ENCODE measurements around the gene BPGM.
"Not testable (repeated sequence)": the region's sequence is repeated elsewhere in the genome, so short reads cannot be mapped to it uniquely, and the experiment has no call there.

Gene BPGM

DNA sequence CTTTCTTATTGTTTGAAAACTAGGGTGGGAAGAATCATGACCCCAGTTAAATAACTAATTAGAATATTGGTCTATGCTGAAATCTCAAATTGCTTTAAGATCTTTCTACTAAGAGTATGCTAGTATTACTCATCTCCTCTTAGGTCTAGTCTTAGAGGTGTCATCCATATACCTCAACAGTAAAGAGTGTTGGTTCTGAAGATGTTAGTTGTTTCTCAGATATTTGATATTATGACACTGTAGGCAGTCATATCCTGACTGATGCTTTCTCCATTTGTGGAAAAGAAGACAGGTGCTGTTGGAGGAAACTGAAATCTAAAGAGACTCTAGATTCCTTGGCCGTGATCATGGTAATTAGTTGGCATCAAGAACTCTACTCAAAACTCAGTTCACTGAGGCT is 21.2 kb downstream of the BPGM start:
- DNase-seq: no peak

DNA sequence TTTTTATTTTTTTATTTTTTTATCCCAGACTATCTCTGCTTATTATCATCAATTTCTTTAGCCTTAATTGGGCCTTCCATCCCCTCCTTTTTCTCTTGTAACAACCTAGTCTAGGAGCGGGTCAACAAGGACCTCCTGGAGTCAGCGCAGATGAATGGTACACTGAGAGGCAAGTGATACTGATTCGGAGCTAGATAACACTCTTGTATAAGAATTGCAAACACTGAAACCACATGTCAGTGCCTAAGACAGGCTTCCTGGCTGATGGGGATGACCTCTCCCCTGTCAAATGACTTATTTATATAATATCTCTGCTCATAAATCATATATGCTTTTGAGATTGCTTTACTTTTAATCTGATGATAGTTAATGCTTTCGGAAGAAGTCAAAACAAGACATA is 22.7 kb downstream of the BPGM start:
- DNase-seq: no peak

DNA sequence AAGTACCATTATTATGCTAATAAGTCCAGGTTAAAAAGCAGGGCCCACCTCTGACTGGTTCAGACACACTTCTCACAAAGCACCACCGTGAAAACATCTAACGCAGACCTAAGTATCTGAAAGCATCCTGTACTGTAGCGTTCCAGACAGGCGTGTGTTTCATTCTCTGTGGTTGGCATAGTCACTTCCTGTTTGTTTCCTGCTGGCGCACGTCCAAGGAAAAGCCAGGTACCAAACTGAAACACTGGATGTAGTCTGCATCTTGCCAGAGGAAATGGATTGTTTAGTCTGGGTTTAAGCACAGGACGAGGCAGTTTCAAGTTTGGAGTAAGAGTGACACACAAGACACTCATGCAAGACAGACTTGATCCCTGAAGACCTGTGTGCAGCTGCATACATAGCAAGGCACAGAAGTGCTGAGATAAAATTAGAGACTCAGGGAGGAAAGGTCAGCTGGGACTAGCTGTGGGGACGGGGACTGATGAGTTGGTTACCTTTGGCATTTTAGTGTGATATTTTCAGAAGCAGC is 23.3 kb downstream of the BPGM start:
- DNase-seq: no peak

DNA sequence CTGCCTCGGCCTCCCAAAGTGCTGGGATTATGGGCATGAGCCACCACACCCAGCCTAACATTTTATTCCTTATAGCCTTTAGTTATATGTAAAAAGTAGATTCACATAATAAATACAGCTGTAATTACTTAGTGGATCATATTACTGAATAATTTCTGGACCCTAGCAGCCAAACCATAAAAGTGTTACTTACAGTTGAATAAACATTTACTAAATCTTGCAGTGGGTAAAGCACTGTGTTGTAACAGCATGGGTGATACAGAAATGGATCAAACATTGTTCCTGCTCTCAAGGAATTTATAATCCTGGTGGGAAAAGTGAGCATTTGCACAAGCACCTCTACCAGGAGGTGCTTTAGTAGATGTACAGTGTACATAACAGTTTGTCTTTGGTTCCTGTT is 25.0 kb downstream of the BPGM start:
- DNase-seq: no peak

DNA sequence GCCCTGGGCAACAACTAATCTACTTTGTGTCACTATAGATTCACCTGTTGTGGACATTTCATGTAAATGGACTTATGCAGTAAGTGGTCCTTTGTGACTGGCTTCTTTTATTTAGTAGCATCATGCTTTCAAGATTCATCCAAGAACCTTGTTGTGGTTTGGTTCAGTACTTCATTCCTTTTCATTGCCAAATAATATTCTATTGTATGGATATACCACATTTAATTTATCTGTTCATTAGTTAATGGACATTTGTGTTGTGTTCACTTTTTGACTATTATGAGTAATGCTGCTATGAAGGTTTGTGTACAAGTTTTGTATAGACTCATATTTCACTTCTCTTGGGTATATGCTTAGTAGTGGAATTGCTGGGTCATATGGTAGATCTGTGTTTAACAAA is 27.8 kb downstream of the BPGM start:
- DNase-seq: no peak

DNA sequence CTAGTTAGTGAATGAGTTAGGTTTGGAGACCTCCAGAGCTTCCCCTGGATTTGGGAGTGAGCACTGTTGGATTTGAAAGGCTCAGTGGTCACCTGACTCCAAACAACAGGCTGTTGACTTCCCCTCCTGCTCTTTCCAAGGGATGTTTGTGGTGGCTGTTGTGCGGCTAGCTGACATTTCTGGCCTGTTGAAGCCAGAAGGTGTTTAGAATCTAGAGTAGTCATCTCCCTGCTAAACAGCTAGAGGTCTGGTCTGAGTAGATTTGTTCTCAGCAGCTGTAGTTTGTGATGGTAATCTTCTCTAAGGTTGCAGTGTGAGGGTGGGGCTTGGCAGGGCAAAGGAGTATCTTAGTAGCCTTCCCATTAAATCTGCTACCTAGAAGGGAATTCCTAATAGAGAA is 30.1 kb downstream of the BPGM start:
- DNase-seq: no peak

DNA sequence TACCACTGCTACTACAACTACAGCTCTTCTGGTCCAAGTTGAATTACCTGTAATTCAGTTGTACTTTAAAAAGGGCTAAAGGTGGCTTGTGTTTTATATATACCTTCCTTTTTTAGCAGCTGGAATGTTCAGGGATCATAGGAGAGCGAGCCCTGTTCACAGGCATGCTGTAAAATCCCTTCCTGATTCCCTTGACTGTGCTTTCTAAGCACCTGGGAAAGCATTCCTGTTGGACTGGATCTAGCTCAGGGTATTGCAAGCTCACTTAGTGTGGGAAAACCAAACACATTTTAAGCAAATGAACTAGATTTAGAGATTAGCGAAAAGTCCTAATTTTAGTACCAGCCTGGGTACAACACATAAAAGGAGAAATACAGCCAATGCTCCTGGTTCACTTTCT is 31.5 kb downstream of the BPGM start:
- DNase-seq: no peak

DNA sequence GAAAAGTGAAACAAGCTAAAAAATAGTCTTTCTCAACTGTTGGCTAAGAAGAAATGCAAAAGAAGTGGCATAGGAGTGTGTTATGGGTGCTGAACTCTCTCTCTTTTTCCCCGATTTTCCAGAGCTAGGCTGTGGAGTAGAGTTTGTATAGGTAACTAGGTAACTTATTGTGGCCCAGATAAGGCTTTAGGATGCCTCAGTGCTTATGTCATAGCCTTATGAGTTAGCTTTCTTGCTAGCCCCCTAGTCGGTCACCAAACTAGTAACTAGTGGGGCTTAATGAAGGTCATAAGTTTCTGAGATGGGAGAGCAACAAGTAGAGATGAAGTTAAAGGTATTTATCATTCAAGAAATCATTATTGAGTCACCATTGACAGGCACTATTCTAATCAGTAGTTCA is 32.4 kb downstream of the BPGM start:
- no peak for DNase-seq

DNA sequence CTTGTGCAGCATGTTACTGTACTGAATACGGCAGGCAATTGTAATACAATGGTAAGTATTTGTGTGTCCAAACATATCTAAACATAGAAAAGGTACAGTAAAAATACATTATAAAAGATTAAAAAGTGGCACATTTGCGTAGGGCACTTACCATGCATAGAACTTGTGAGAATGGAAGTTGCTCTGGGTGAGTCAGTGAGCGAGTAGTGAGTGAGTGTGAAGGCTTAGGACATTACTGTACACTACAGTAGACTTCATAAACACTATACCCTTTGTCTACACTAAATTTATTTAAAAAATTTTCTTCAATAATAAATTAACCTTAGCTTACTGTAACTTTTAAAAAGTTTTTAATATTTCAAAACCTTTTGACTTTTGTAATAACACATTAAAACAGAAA is 37.5 kb downstream of the BPGM start:
- no peak for DNase-seq

DNA sequence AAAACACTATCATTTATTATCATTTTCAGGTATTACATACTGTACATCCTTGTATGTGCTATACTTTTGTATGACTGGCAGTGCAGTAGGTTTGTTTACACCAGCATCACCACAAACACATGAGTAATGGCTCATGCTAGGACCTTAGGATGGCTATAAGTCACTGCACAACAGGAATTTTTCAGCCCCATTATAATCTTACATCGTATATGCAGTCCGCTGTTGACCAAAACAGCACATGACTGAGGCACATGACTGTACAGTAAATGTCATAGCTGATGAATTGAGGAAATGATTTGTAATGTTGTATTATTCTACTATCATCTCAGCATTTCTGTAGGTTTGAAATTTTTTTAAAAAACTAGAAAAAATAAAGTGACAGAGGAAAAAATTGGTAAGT is 38.6 kb downstream of the BPGM start:
- no peak for DNase-seq

DNA sequence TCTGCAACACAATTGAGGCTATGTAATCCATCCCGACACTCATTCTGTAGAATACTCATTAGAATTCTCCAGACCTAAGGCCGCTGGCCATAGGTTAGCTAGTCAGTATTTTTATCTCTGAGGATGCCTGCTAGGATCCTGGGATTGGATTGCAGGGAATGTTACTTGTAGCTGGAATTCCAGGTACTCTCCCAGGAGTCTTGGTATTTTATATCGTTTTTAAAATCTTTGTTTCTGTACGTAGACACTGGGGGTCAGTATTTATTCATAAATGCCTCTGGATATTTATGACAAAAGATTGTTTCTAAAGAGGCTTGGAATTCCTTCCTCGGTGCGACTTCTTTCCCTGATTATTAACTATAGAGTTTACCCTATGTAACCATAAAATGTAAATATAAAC is 40.1 kb downstream of the BPGM start:
- DNase-seq: no peak

DNA sequence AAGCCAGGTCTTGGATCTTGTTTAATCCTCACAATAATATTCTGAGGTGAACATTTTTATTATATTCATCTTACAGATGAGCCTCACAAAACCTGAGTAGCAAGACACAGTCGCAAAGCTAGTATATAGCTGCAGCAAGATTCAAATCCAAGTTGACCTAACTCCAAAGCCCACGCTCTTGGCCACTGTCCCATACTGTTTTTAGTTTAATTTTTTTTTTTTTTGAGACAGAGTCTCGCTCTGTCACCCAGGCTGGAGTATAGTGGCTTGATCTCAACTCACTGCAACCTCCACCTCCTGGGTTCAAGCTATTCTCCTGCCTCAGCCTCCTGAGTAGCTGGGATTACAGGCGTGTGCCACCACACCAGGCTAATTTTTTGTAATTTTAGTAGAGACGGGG is 42.9 kb downstream of the BPGM start:
- not testable (repeated sequence) for DNase-seq

DNA sequence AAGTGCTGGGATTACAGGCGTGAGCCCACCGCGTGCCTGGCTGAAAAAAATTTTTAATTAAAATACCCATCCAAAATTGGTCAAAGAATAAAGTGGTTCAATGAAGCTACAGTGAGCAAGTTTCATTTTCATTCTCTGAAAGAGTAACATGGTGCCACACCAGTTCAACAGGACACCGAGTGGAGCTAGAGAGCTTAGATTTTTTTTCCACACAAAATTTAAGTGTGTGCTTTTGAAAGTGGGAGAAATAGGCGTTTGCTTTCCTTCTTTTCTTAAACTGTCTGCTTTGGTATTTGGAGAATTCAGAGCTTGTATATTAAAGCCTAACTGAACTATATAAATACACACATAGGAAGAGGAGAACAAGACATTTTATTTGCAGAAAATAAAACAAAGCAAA is 43.4 kb downstream of the BPGM start:
- DNase-seq: no peak

DNA sequence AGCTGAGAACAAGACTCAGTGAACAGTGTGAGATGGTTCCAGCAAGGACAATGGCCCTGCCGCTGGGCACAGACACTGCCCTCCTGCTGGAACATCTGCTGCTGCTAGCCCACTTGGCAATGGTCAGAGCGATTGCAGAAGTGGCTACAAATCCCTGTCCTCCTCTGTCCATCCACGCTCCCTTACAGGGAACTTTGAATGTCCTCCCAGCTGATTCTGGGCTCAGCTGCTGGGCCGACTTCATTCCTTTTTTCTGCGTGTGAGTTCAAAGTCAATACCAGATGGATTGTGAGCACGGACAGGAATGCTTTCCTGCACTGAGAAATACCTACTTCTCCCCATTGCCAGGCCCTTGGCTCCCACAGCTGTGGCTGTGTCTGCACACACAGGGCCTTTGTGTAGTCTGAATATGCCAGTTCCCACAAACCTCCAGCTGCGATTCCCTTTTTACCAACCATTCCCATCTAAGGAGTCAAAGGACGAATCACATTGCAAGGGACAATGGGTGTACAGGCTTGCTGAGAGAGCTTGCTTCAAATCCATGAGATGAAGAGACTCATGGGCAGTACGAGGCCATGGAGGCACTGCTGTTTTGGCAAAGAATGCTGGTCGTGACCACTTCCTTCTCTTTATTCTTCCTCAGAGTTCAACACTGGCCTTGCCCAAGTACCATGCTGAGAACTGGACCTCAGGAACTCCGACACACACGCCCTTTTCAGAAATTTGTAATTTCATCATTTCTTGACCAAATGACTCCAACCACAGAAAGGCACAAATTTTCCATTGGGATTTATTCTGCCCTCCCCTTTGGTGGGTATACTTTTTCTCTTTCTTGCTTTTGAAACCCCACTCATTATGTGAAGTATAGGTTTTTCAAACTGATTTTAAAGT is 44.2 kb downstream of the BPGM start:
- DNase-seq: no peak

DNA sequence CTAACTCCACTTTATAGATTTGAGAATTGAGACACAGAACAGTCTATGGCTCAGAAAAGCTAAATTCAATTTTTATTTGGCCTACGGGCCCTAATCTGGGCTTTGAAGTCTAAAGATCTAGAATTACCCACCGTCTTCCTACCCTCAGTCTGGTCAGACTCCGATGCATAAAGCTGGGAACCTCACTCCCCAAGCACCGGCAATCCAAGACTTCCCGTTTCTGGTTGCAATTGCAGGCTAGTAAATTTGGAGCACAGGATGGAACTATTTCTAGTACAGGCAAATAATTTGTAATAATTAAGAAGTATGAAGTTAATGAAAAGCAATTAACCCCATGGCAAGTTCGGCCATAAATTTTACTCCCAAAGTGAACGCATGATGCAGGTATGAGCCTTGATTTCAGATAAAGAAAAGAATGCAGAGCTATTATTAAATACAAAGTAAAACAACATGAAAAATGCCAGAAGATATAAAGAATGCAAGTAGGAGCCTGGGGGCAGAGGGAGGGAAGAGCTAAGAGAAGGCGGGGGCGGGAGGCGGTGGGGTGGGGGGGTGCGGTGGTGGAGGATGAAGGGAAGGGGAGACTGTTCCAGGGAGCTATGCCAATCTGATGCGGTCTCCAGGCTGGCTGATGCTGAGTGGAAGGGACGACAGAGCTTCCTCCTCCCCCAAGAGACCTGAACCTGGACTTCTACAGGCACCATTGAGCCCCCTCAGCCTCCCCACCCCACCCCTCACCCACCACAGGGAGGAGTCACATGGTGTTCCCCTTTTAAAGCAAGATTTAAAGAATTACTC is 45.1 kb downstream of the BPGM start:
- no peak for DNase-seq

DNA sequence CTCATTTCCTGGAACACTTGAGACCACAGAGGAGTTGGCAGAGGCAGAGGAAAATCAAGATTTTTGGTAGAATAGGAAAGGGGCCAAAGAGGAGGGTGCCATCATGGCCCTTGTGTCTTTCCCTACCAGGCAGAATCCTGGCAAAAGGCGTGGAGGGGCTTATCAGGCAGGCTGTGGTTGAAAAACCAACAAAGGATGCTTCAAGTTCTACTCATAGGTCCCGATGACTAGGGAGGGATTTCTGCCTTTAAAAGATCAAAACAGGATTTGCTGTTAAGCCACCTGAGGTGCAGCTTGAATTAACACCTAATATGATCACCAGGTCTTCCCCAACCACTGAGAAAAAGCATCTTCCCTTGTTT is 45.7 kb downstream of the BPGM start:
- no peak for DNase-seq

DNA sequence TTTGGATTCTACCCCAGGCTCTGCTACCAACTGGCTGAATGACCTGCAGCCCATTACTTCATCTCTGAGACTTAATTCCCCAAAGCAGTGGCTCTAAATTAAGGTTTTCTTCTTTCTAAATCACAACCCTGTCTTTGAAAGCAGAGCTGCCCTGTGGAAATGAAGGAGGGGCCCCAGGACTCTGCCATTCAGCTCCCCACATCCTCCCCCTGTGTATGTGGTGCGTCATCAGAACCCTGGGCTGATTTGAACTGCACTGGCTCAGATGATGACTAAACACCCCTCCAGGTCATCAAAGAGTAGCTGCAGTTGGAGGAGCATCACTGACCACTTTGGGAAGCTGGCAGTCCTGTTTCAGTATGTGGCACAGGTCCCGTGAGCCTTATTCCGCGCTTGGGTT is 46.6 kb downstream of the BPGM start:
- no peak for DNase-seq

DNA sequence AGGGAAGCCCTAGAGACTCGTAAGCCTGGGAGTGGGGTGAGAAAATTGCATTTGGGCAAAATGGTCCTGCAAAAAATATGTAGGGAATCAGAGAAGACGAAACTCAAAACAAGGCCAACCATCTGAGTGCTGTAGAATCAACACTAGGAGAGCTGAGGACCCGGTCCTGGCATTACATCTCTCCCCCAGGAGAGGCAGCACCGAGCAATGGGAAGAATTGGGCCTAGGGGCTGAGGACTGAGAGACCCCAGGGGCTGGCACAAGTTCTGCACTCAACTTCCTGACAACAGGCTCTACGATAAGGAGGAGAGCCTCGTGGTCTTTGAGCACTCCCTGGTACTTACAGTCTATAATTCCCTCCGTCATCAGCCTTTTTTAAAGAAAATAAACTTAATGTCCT is 47.6 kb downstream of the BPGM start:
- no peak for DNase-seq

DNA sequence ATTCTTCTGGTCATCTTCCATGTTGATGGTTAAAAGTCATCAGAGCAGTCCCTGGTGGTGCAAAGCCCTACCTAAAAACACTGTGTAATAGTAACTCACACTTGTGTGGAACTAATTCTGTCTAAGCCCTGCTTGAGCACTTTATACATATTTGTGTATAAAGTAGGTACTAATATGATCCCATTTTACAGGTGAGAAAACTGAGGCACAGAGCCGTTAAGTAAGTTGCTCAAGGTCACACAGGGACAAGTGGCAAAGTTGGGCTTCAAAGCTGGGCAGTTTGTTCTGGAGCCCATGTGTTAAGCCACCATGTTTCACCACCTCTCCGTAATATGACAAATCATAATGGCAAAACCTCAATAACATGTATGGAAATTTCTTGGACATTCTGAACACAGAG is 48.1 kb downstream of the BPGM start:
- DNase-seq: no peak

DNA sequence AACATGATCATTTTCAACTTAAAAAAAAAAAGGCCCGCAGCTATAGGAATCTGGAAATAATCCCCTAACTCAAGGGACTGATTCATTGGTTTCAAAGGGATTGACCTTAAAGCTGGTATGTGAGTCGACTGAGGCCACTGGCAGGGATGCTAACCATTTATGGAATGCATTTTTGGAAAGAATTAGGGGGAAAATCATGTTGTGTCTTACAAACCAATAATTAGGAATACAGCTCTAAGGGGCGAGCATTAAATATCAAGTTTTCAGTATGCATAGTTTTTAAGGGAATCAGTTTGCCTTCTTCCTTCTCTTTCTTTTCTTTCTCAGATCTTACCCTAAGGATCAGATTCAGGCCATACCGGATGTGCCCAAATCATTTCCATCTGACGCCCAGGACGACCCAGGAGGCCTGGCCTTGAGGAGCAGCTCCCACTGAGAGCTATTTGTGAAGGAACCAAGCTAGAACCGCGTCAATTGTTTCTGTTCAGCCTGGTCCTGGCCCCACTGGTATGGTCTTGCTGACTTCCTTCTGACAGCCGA is 48.7 kb downstream of the BPGM start:
- no peak for DNase-seq

DNA sequence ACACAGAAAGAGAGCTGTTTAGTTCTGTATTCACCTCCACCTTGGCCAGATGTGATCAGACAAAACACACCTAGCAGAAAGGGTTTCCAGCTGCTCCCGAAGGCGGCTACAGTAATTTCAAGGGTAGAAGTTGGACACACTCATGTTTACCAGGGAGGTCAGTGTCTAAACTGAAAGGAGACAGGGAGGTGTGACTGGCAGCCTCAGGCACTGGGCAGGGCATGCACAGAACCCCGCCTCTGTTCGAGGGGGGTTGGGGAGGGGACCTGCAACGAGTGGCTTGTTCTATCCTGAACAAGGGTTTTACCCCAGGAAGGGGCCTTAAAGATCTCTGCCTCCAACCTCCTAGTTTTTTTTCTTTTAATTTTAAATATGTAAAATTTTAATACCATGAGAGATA is 49.6 kb downstream of the BPGM start:
- no peak for DNase-seq

DNA sequence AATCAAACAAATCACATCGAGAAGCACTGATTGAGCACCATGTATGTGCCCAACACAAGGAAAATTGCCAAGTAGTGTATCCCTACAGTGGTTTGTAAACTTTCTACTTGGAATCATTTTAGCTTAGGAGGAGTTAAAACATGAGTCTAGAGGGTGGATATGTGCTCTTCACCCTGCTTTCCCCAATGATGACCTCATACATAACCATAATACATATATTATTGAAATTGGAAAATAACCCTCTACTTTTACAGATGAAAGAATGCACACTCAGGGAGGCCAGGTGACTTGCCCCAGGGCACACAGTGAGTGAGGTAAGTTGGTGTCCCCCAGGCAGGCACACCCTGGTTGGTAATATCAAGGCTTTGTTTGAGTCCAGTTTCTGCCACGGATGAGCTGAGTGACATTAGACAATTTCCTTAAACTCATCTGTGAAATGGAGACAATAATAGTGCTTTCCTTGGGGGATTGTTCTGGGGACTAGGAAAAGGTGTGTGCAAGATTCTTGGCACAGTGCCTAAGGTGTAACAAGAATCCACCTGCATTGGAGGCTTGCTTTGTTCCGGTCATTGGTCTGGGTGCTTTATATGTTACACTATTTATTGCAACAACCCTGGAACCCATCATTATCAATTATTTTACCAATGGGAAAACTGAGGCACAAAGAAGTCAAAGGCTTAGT is 50.7 kb downstream of the BPGM start:
- DNase-seq: no peak

DNA sequence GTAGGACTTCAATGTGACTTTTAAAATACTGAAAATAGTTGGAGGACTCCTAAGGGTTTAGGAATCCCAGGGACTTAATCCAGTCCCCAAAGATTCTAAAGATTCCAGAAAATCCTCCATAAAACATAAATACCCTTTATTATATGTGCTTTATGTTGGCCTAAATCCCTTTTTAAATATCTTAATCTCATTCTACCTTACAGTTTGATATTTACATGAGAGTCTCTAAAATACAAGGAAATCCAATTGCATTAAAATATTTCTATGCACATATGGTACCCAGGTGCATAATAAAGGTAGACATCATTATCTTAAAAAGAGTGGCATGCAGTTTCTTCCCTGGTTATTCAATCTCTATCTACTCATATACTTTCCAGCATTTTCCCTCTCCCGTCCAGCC is 51.8 kb downstream of the BPGM start:
- no peak for DNase-seq
